ENCODE measurements around the gene ABHD2. TPM values are rescaled to one million over a fixed set of nuclear protein-coding genes. Genes with fewer than 3 reads are reported as not detected.
A peak's percentile ranks its signal among the peaks of the same experiment; 100 is the strongest.

Gene ABHD2
- total RNA-seq, 6 donors from 2014 or later: 84.1 to 230 (median 174) TPM

DNA sequence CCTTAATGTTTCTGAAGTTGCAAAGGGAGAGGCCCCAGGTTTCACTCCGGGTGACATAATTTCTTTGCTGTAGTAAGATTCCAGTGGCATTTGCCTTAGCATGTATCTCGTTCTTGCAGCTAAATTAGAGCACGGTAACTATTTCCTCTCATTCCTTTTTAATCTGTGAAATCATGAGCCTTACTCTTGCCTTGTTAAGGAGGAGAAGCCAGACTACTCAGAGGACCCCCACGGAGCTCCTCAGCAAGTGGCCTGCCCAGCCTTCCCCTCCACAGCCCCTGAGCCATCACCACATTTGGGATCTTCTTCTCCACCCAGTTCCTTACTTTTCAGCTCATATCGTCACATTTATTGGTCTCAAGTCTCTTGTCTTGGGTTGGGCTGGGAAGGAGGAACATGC is 54.2 kb downstream of the ABHD2 start:
- no peaks in the 10 kb centered on the region for H3K9me3 ChIP-seq
- H3K27ac ChIP-seq: peak overlapping the region; percentile 17 to 66 (median 64)
- DNase-seq (no peak), ATAC-seq (ENCODE audit: low FRiP score in 2 of 2) (no peak)
- TF ChIP-seq POLR2A (IDR thresholded peaks at IDR 0.05) (no peak), EP300 (IDR thresholded peaks at IDR 0.05) (no peak), POLR2AphosphoS5 (IDR thresholded peaks at IDR 0.05) (no peak), CTCF (IDR thresholded peaks at IDR 0.05) (no peak)
- peaks cover 44 to 66% (median 55%) of the 10 kb centered on the region in 4 donors for H3K4me1 ChIP-seq
- WGBS, 2 donors: 68 to 69% methylated on average over 5 of the region's 5 CpGs
- H3K27me3 ChIP-seq: no peaks in the 10 kb centered on the region
- H3K4me3 ChIP-seq: no peak overlapping the region
- H3K36me3 ChIP-seq: peaks cover 0 to 11% (median 0%) of the 10 kb centered on the region in 4 donors

DNA sequence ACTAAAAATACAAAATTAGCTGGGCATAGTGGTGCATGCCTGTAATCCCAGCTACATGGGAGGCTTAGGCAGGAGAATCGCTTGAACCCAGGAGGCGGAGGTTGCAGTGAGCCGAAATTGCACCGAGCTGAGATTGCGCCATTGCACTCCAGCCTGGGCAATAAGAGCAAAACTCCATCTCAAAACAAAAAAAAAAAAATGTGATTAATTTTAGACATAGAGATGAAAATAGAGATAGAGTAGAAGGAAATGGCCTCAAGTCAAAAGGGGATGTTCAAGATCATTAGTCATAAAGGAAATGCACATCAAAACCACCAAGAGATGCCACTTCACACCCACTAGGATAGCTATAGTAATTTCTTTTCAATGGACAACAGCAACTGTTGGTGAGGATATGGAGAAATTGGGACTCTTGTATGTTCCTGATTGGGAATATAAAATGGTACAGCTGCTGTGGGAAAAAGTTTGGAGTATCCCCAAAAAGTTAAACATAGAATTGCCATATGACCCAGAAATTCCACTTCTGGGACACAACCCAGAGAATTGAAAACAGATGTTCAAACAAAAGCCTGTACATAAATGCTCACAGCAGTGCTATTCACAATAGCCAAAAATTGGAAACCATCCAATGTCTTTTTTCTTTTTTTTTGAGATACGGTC is 55.4 kb downstream of the ABHD2 start:
- Histone ChIP-seq H3K4me3 (no peak overlapping the region), H3K9me3 (no peaks in the 10 kb centered on the region), H3K27me3 (no peaks in the 10 kb centered on the region), H3K4me1 (peaks cover 39 to 59% (median 56%) of the 10 kb centered on the region in 4 donors), H3K27ac (peak overlapping the region; percentile 15 to 54 (median 30)), H3K36me3 (peaks cover 0 to 11% (median 0%) of the 10 kb centered on the region in 4 donors)
- whole genome bisulfite sequencing, 2 donors: 43% methylated on average over 6 of the region's 6 CpGs
- no peak for DNase-seq
- TF ChIP-seq CTCF (IDR thresholded peaks at IDR 0.05) (no peak), EP300 (IDR thresholded peaks at IDR 0.05) (no peak), POLR2AphosphoS5 (IDR thresholded peaks at IDR 0.05) (no peak), POLR2A (IDR thresholded peaks at IDR 0.05) (no peak)
- ATAC-seq (ENCODE audit: low FRiP score in 2 of 2): peak in 1 of 2 donors; percentile 66

GRCh38 chr15:89144491-89144890 is 56.2 kb downstream of the ABHD2 start:
- Histone ChIP-seq H3K27me3 (no peaks in the 10 kb centered on the region), H3K27ac (peak overlapping the region in 1 of 4 donors; percentile 54), H3K36me3 (peaks cover 0 to 11% (median 0%) of the 10 kb centered on the region in 4 donors), H3K4me3 (no peak overlapping the region), H3K9me3 (no peaks in the 10 kb centered on the region), H3K4me1 (peaks cover 35 to 57% (median 54%) of the 10 kb centered on the region in 4 donors)
- ATAC-seq (ENCODE audit: low FRiP score in 2 of 2): no peak
- WGBS, 2 donors: 92% methylated on average over 3 of the region's 3 CpGs
- DNase-seq: no peak
- TF ChIP-seq CTCF (IDR thresholded peaks at IDR 0.05): no peak
- TF ChIP-seq EP300 (IDR thresholded peaks at IDR 0.05): no peak
- no peak for TF ChIP-seq POLR2AphosphoS5 (IDR thresholded peaks at IDR 0.05)
- TF ChIP-seq POLR2A (IDR thresholded peaks at IDR 0.05): no peak

- 78 to 84% methylated on average over 5 of the region's 5 CpGs for WGBS, 2 donors
- TF ChIP-seq POLR2A (IDR thresholded peaks at IDR 0.05): no peak
- no peak for TF ChIP-seq CTCF (IDR thresholded peaks at IDR 0.05)
- TF ChIP-seq EP300 (IDR thresholded peaks at IDR 0.05): no peak
- TF ChIP-seq POLR2AphosphoS5 (IDR thresholded peaks at IDR 0.05): no peak
- Histone ChIP-seq H3K36me3 (peaks cover 0 to 6% (median 0%) of the 10 kb centered on the region in 4 donors), H3K9me3 (no peaks in the 10 kb centered on the region), H3K4me3 (no peak overlapping the region), H3K27ac (no peak overlapping the region), H3K4me1 (peaks cover 21 to 52% (median 45%) of the 10 kb centered on the region in 4 donors), H3K27me3 (no peaks in the 10 kb centered on the region)
- ATAC-seq (ENCODE audit: low FRiP score in 2 of 2) (no peak), DNase-seq (no peak)
Measured at GRCh38 chr15:89146366-89146765, 58.1 kb downstream of the ABHD2 start.

- peaks cover 20 to 38% (median 32%) of the 10 kb centered on the region in 4 donors for H3K4me1 ChIP-seq
- no peaks in the 10 kb centered on the region for H3K9me3 ChIP-seq
Measured at GRCh38 chr15:89148126-89148525, 59.9 kb downstream of the ABHD2 start.

More at GRCh38 chr15:89148126-89148525, 59.9 kb downstream of the ABHD2 start:
- Histone ChIP-seq H3K27ac (peak overlapping the region in 1 of 4 donors; percentile 49), H3K4me3 (no peak overlapping the region), H3K27me3 (no peaks in the 10 kb centered on the region), H3K36me3 (peaks cover 11 to 23% (median 13%) of the 10 kb centered on the region in 4 donors)
- no peak for DNase-seq
- no peak for TF ChIP-seq POLR2A (IDR thresholded peaks at IDR 0.05)
- TF ChIP-seq CTCF (IDR thresholded peaks at IDR 0.05): no peak
- 70 to 74% methylated on average over 2 of the region's 2 CpGs for WGBS, 2 donors
- no peak for ATAC-seq (ENCODE audit: low FRiP score in 2 of 2)

All from upper lobe of left lung (tissue), 6 donors.